ENCODE data around the gene C17orf58.

Gene C17orf58

GRCh38 chr17:68011199-68011665, 15.0 kb upstream of the C17orf58 start:
- Histone ChIP-seq H3K4me1 (no peaks in the 10 kb centered on the region), H3K36me3 (no peaks in the 10 kb centered on the region), H3K9me3 (no peaks in the 10 kb centered on the region), H3K4me3 (ENCODE audit: low read depth, low read length) (no peak overlapping the region), H3K27me3 (no peaks in the 10 kb centered on the region)
- DNase-seq: peak; percentile 49
- peak; percentile 73 for TF ChIP-seq CTCF (IDR thresholded peaks at IDR 0.05; ENCODE audit: low read depth, low read length)

GRCh38 chr17:68006797-68007196, 10.5 kb upstream of the C17orf58 start:
- no peaks in the 10 kb centered on the region for H3K4me1 ChIP-seq
- TF ChIP-seq CTCF (IDR thresholded peaks at IDR 0.05; ENCODE audit: low read depth, low read length): no peak
- no peaks in the 10 kb centered on the region for H3K9me3 ChIP-seq
- H3K27me3 ChIP-seq: no peaks in the 10 kb centered on the region
- H3K4me3 ChIP-seq (ENCODE audit: low read depth, low read length): no peak overlapping the region
- no peak for DNase-seq
- H3K36me3 ChIP-seq: no peaks in the 10 kb centered on the region

- Histone ChIP-seq H3K4me1 (no peaks in the 10 kb centered on the region), H3K36me3 (no peaks in the 10 kb centered on the region), H3K9me3 (no peaks in the 10 kb centered on the region), H3K27me3 (no peaks in the 10 kb centered on the region), H3K4me3 (ENCODE audit: low read depth, low read length) (no peak overlapping the region)
- no peak for TF ChIP-seq CTCF (IDR thresholded peaks at IDR 0.05; ENCODE audit: low read depth, low read length)
- no peak for DNase-seq
Measured at GRCh38 chr17:68004201-68004600, 7.9 kb upstream of the C17orf58 start.

- H3K27me3 ChIP-seq: no peaks in the 10 kb centered on the region
- TF ChIP-seq CTCF (IDR thresholded peaks at IDR 0.05; ENCODE audit: low read depth, low read length): no peak
- no peak overlapping the region for H3K4me3 ChIP-seq (ENCODE audit: low read depth, low read length)
- no peak for DNase-seq
- H3K36me3 ChIP-seq: no peaks in the 10 kb centered on the region
- H3K4me1 ChIP-seq: peaks cover 3% of the 10 kb centered on the region; the same call in 1 of the 2 replicates
- H3K9me3 ChIP-seq: no peaks in the 10 kb centered on the region
Measured at GRCh38 chr17:67999291-67999911, 3.1 kb upstream of the C17orf58 start.

- Histone ChIP-seq H3K27me3 (no peaks in the 10 kb centered on the region), H3K9me3 (no peaks in the 10 kb centered on the region), H3K4me1 (peaks cover 3% of the 10 kb centered on the region; the same call in 1 of the 2 replicates), H3K36me3 (no peaks in the 10 kb centered on the region), H3K4me3 (ENCODE audit: low read depth, low read length) (no peak overlapping the region)
- no peak for TF ChIP-seq CTCF (IDR thresholded peaks at IDR 0.05; ENCODE audit: low read depth, low read length)
- no peak for DNase-seq
Measured at GRCh38 chr17:67998466-67998865, 2.2 kb upstream of the C17orf58 start.

- H3K27me3 ChIP-seq: no peaks in the 10 kb centered on the region
- H3K4me1 ChIP-seq: peaks cover 7% of the 10 kb centered on the region
- H3K36me3 ChIP-seq: no peaks in the 10 kb centered on the region
- peak; percentile 32 for DNase-seq
- no peak for TF ChIP-seq CTCF (IDR thresholded peaks at IDR 0.05; ENCODE audit: low read depth, low read length)
- no peaks in the 10 kb centered on the region for H3K9me3 ChIP-seq
- peak overlapping the region; percentile 79 for H3K4me3 ChIP-seq (ENCODE audit: low read depth, low read length)
Measured at GRCh38 chr17:67995570-67996263, 552 bp downstream of the C17orf58 start.
